Stomach (tissue), 19 donors: Measurements from ENCODE around the gene TAAR6. TPM values are rescaled to one million over a fixed set of nuclear protein-coding genes. Genes with fewer than 3 reads are reported as not detected.

Source experiments
- DNase-seq, 2 donors: peaks; one replicate each; pipeline versions ENCODE4 v3.0.0 to v3.0.0-alpha.2; 2013 to 2019
- H3K27ac ChIP-seq, 5 donors: fragments of 200-600 bp in 4 of 5; sonication (generic) in 4 of 5; one replicate each; pipeline ENCODE4 v1.5.1; 2013 to 2019; ENCODE audit warnings: mild to moderate bottlenecking in 1 of 5, moderate library complexity in 1 of 5
- H3K27me3 ChIP-seq, 3 donors: fragments of 200-600 bp; sonication (generic); one replicate each; pipeline ENCODE4 v1.5.1; 2017 to 2019; ENCODE audit warnings: mixed run types in 1 of 3
- H3K36me3 ChIP-seq, 4 donors: fragments of 200-600 bp; sonication (generic); 1 replicate in 3 of 4; 2 replicates in 1 of 4; pipeline ENCODE4 v1.5.1; 2016 to 2019
- H3K4me1 ChIP-seq, 4 donors: fragments of 200-600 bp; sonication (generic); one replicate each; pipeline ENCODE4 v1.5.1; 2016 to 2019
- H3K4me3 ChIP-seq, 4 donors: fragments of 200-600 bp; sonication (generic) in 3 of 4; one replicate each; pipeline ENCODE4 v1.5.1; 2016 to 2019; ENCODE audit warnings: mild to moderate bottlenecking in 1 of 4
- H3K9me3 ChIP-seq, 4 donors: fragments of 200-600 bp; sonication (generic); one replicate each; pipeline ENCODE4 v1.5.1; 2016 to 2019
- CTCF ChIP-seq, 7 experiments: fragments of 450-650 bp in 4 of 7; fragments of 200-600 bp in 3 of 7; sonication (generic) in 3 of 7; IDR thresholded peaks; one replicate each; pipeline ENCODE4 v1.5.1; 2016 to 2019; ENCODE audit warnings: antibody characterized with exemption in 7 of 7, control low read depth in 2 of 7, mild to moderate bottlenecking in 1 of 7
- EP300 ChIP-seq: sonication (generic); formaldehyde crosslinking; IDR thresholded peaks from one replicate; pipeline ENCODE4 v1.6.1; 2017; ENCODE audit warnings: antibody characterized with exemption
- POLR2A ChIP-seq, 4 donors: fragments of 450-650 bp; IDR thresholded peaks; one replicate each; pipeline ENCODE4 v1.6.1; 2016; ENCODE audit warnings: antibody characterized with exemption in 4 of 4, control low read depth in 2 of 4, mild to moderate bottlenecking in 1 of 4, moderate library complexity in 1 of 4
- POLR2AphosphoS5 ChIP-seq, 3 donors: sonication (generic); formaldehyde crosslinking; IDR thresholded peaks; one replicate each; pipeline ENCODE4 v1.6.1; 2016; ENCODE audit warnings: antibody characterized with exemption in 3 of 3
- WGBS, 5 donors: extraction: QIAGEN DNeasy Blood & Tissue Kit in 3 of 5; methylation state at CpG; one replicate each; pipeline versions ENCODE4 v1.1.5 to v1.1.7; 2013 to 2018; 5-methylcytosine and 5-hydroxymethylcytosine counted together
- intact Hi-C: fragments of 100-400 bp; cut with DNase I; formaldehyde crosslinking; loops from one replicate; pipeline ENCODE4 v1.15.1; 2023; ENCODE audit warnings: low total_unique reads
- long read RNA-seq, 10 donors: transcript quantifications; one replicate each; lab custom pipeline, GENCODE V29; 2026
- polyA plus RNA-seq, 3 donors: library from polyadenylated mRNA; stranded (reverse); fragments of 200-250 nt; gene quantifications; one replicate each; pipeline ENCODE4 v1.2.3, GENCODE V29; 2013
- total RNA-seq, 5 donors: library from RNA; depleted of rRNA; stranded (reverse); fragments of >200 nt; gene quantifications; one replicate each; pipeline versions ENCODE4 v1.1.0 to v1.2.3, GENCODE V29; 2014 to 2016
- donor health status: healthy with polysubstance abuse.
- donor health status: Bipolar disorder and iron deficiency.
- donor health status: healthy.

The TAAR6 gene
- not detected for total RNA-seq
- not detected for polyA plus RNA-seq
- long read RNA-seq, donor 1: 0 reads
- long read RNA-seq, donor 2: 0 reads
- long read RNA-seq, donor 3: 0 reads
- long read RNA-seq, donor 4: 0 reads
- long read RNA-seq, donor 5: 0 reads
- long read RNA-seq, donor 6: 0 reads
- long read RNA-seq, donor 7: 0 reads
- long read RNA-seq, donor 8: 0 reads
- long read RNA-seq, donor 9: 0 reads
- long read RNA-seq, donor 10: 0 reads

- Histone ChIP-seq H3K27me3 (peaks cover 0 to 4% (median 0%) of the 10 kb centered on the region in 3 donors), H3K36me3 (no peaks in the 10 kb centered on the region), H3K4me1 (no peaks in the 10 kb centered on the region), H3K4me3 (no peak within 1 kb of the TSS), H3K27ac (no peak within 1 kb of the TSS), H3K9me3 (no peaks in the 10 kb centered on the region)
- no peak for TF ChIP-seq POLR2AphosphoS5 (IDR thresholded peaks at IDR 0.05)
- TF ChIP-seq POLR2A (IDR thresholded peaks at IDR 0.05): no peak
- TF ChIP-seq CTCF (IDR thresholded peaks at IDR 0.05): no peak
- no peak for TF ChIP-seq EP300
- intact Hi-C loops: no loop called here
- DNase-seq: no peak
- 79 to 87% (median 80%) methylated on average over 15 of the region's 15 CpGs for WGBS, 5 donors
These were observed at the start of gene TAAR6 for GRCh38 chr6:132570221-132570777. Gene TAAR6 (plus strand): TSS chr6:132570322. CDS start chr6:132570322, 0 bp downstream.

- Histone ChIP-seq H3K4me1 (no peaks in the 10 kb centered on the region), H3K27ac (no peak overlapping the region), H3K27me3 (no peaks in the 10 kb centered on the region), H3K36me3 (no peaks in the 10 kb centered on the region), H3K9me3 (no peaks in the 10 kb centered on the region), H3K4me3 (no peak overlapping the region)
- intact Hi-C loops: loop anchor here (10.0 kb wide), 1 partner anchor 254 kb away; no protein-coding TSS in a partner anchor
- no peak for TF ChIP-seq POLR2AphosphoS5 (IDR thresholded peaks at IDR 0.05)
- no peak for TF ChIP-seq EP300
- TF ChIP-seq POLR2A (IDR thresholded peaks at IDR 0.05): no peak
- TF ChIP-seq CTCF (IDR thresholded peaks at IDR 0.05): no peak
- 47 to 76% (median 70%) methylated on average over 2 of the region's 2 CpGs for WGBS, 5 donors
- no peak for DNase-seq
These were observed 49.2 kb upstream of the TAAR6 start for GRCh38 chr6:132520953-132521352.

- no peak for DNase-seq
- intact Hi-C loops: loop anchor here (5.0 to 10.0 kb wide), 2 partner anchors 148 to 250 kb away; no protein-coding TSS in a partner anchor
- WGBS, 5 donors: 85 to 90% (median 87%) methylated on average over 5 of the region's 5 CpGs
- TF ChIP-seq EP300 (no peak), POLR2A (IDR thresholded peaks at IDR 0.05) (no peak), CTCF (IDR thresholded peaks at IDR 0.05) (no peak), POLR2AphosphoS5 (IDR thresholded peaks at IDR 0.05) (no peak)
- Histone ChIP-seq H3K4me3 (no peak overlapping the region), H3K4me1 (no peaks in the 10 kb centered on the region), H3K36me3 (no peaks in the 10 kb centered on the region), H3K9me3 (no peaks in the 10 kb centered on the region), H3K27me3 (no peaks in the 10 kb centered on the region), H3K27ac (no peak overlapping the region)
These were observed 45.5 kb upstream of the TAAR6 start for GRCh38 chr6:132524646-132525045.

- H3K27ac ChIP-seq: no peak overlapping the region
- H3K9me3 ChIP-seq: no peaks in the 10 kb centered on the region
- H3K4me3 ChIP-seq: no peak overlapping the region
- intact Hi-C loops: loop anchor here (5.0 to 10.0 kb wide), 2 partner anchors 146 to 249 kb away; no protein-coding TSS in a partner anchor
- 74 to 93% (median 75%) methylated on average over 4 of the region's 4 CpGs for WGBS, 5 donors
- TF ChIP-seq POLR2A (IDR thresholded peaks at IDR 0.05) (no peak), CTCF (IDR thresholded peaks at IDR 0.05) (no peak), EP300 (no peak), POLR2AphosphoS5 (IDR thresholded peaks at IDR 0.05) (no peak)
- no peaks in the 10 kb centered on the region for H3K36me3 ChIP-seq
- no peaks in the 10 kb centered on the region for H3K27me3 ChIP-seq
- H3K4me1 ChIP-seq: peaks cover 0 to 4% (median 2%) of the 10 kb centered on the region in 4 donors
- DNase-seq: no peak
These were observed 44.3 kb upstream of the TAAR6 start for GRCh38 chr6:132525866-132526265.
